ENCODE measurements around the gene HSP90AA1. TPM values are rescaled to one million over a fixed set of nuclear protein-coding genes. Genes with fewer than 3 reads are reported as not detected.

HSP90AA1 gene
- total and polyA plus RNA-seq, 8 donors, result 103 to 279 (median 224) TPM

DNA sequence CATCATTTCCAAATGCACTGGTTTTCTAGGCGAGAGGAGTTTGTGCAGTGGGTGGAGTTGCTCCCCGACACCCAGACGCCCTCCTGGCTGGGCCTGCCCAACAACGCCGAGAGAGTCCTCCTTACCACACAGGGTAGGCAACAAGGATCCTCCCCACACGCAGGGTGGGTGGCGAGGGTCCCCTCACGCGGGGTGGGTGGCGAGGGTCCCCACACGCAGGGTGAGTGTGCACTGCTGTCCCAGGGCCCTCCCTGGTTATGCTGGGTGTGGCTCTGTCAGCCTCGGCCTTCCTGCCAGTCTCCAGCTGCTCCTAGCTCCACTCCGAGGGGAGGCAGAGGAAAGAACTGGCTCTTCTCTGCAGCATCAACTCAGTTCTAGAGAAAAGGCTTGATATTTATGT lies 42.3 kb downstream of the HSP90AA1 start:
- Histone ChIP-seq H3K27me3 (no peaks in the 10 kb centered on the region), H3K4me1 (peaks cover 0 to 15% (median 11%) of the 10 kb centered on the region in 4 donors), H3K4me3 (no peak overlapping the region), H3K9me3 (no peaks in the 10 kb centered on the region), H3K36me3 (peaks cover 72 to 100% (median 94%) of the 10 kb centered on the region in 4 donors), H3K27ac (no peak overlapping the region)
- no peak for DNase-seq
- WGBS, 5 donors, result 78 to 86% (median 85%) methylated on average over 7 to 13 of the region's 13 CpGs
- no peak for TF ChIP-seq POLR2AphosphoS5 (IDR thresholded peaks at IDR 0.05)
- TF ChIP-seq EP300 (IDR thresholded peaks at IDR 0.05), result no peak
- TF ChIP-seq POLR2A (IDR thresholded peaks at IDR 0.05), result no peak
- TF ChIP-seq, protein P1, sequence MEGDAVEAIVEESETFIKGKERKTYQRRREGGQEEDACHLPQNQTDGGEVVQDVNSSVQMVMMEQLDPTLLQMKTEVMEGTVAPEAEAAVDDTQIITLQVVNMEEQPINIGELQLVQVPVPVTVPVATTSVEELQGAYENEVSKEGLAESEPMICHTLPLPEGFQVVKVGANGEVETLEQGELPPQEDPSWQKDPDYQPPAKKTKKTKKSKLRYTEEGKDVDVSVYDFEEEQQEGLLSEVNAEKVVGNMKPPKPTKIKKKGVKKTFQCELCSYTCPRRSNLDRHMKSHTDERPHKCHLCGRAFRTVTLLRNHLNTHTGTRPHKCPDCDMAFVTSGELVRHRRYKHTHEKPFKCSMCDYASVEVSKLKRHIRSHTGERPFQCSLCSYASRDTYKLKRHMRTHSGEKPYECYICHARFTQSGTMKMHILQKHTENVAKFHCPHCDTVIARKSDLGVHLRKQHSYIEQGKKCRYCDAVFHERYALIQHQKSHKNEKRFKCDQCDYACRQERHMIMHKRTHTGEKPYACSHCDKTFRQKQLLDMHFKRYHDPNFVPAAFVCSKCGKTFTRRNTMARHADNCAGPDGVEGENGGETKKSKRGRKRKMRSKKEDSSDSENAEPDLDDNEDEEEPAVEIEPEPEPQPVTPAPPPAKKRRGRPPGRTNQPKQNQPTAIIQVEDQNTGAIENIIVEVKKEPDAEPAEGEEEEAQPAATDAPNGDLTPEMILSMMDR (IDR thresholded peaks at IDR 0.05), result no peak
- intact Hi-C loops (cut with DNase I; ENCODE audit: low total_unique reads), result no loop called here

DNA sequence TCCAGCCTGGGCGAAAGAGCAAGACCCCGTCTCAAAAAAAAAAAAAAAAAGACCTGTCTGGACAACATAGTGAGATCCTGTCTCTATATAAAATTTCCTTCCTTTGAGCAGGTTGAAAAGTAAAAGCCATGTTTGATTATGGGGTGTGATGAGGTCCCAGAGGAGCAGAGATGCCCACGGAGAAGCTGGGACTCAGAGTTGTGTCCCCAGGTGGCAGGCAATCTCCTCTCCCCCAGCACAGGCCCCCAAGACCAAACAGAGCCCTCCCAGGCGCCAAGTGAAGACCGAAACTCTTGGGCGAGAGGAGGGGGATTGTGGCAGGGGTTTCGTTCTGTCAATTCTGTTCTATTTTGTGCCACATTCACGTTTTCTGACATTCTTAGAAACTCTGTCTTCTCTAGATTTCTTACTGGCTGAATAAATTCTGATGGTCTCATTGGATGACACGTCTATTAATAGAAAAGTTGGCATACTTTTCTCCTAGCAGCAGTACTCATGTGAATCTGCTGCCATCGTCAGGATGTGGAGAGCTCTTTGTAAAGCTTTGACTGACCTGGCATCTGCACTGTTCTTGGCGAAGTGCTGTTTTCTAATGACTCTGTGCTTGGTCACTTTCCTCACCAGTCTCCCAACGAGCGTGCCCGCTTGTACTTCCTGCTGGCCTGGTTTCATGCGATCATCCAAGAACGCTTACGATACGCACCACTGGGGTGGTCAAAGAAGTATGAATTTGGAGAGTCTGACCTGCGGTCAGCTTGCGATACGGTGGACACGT lies 43.4 kb downstream of the HSP90AA1 start:
- intact Hi-C loops (cut with DNase I; ENCODE audit: low total_unique reads), result no loop called here
- peaks cover 0 to 15% (median 11%) of the 10 kb centered on the region in 4 donors for H3K4me1 ChIP-seq
- H3K9me3 ChIP-seq, result no peaks in the 10 kb centered on the region
- WGBS, 5 donors, result 86 to 88% (median 88%) methylated on average over 22 of the region's 22 CpGs
- TF ChIP-seq, protein P1 (IDR thresholded peaks at IDR 0.05), result no peak
- TF ChIP-seq POLR2A (IDR thresholded peaks at IDR 0.05), result no peak
- TF ChIP-seq EP300 (IDR thresholded peaks at IDR 0.05), result no peak
- no peak for TF ChIP-seq POLR2AphosphoS5 (IDR thresholded peaks at IDR 0.05)
- no peak overlapping the region for H3K4me3 ChIP-seq
- no peak overlapping the region for H3K27ac ChIP-seq
- peaks cover 72 to 100% (median 94%) of the 10 kb centered on the region in 4 donors for H3K36me3 ChIP-seq
- H3K27me3 ChIP-seq, result no peaks in the 10 kb centered on the region
- no peak for DNase-seq

DNA sequence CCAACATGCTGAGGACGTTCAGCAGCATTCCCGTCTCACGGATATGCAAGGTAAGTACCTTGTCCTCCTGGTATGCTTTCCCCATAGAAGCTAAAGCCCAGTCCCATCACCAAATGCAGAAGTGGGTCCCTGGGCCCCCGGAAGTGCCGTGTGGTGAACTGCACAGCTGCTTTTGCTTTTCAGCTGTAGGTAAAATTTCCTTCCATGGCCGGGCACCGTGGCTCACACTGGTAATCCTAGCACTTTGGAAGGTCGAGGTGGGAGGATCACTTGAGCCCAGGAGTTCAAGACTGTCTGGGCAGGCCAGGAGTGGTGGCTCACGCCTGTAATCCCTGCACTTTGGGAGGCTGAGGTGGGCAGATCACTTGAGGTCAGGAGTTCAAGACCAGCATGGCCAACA lies 44.1 kb downstream of the HSP90AA1 start:
- no peak for DNase-seq
- peaks cover 0 to 15% (median 11%) of the 10 kb centered on the region in 4 donors for H3K4me1 ChIP-seq
- 91 to 94% (median 92%) methylated on average over 4 to 9 of the region's 9 CpGs for WGBS, 5 donors

DNA sequence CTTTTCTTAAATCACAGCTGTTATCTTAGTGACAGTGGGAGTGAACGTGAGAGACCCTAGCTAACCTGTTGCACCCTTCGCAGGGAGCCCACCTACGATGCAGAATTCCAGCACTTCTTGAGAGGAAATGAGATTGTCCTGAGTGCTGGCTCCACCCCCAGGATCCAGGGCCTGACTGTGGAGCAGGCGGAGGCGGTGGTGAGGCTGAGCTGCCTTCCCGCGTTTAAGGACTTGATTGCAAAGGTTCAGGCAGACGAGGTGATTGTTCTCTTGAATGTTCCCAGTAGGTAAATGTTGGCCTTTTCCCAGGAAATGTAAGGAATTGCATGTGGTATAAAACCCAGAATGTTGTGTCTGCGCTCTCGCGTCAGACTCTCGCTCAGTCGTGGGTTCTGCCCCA lies 46.7 kb downstream of the HSP90AA1 start:
- no peak for DNase-seq
- Histone ChIP-seq H3K4me1 (no peaks in the 10 kb centered on the region), H3K27me3 (no peaks in the 10 kb centered on the region), H3K27ac (no peak overlapping the region), H3K9me3 (no peaks in the 10 kb centered on the region), H3K36me3 (peaks cover 96 to 100% (median 100%) of the 10 kb centered on the region in 4 donors), H3K4me3 (no peak overlapping the region)
- 90 to 96% (median 93%) methylated on average over 13 of the region's 13 CpGs for WGBS, 5 donors
- intact Hi-C loops (cut with DNase I; ENCODE audit: low total_unique reads), result no loop called here
- TF ChIP-seq POLR2AphosphoS5 (IDR thresholded peaks at IDR 0.05) (no peak), POLR2A (IDR thresholded peaks at IDR 0.05) (no peak), EP300 (IDR thresholded peaks at IDR 0.05) (no peak)
- TF ChIP-seq, protein P1 (IDR thresholded peaks at IDR 0.05), result no peak

More for the DNA sequence above, 44.1 kb downstream of the HSP90AA1 start:
- TF ChIP-seq EP300 (IDR thresholded peaks at IDR 0.05) (no peak), POLR2A (IDR thresholded peaks at IDR 0.05) (no peak), POLR2AphosphoS5 (IDR thresholded peaks at IDR 0.05) (no peak)
- TF ChIP-seq, protein P1 (IDR thresholded peaks at IDR 0.05), result no peak
- Histone ChIP-seq H3K4me3 (no peak overlapping the region), H3K9me3 (no peaks in the 10 kb centered on the region), H3K36me3 (peaks cover 72 to 100% (median 94%) of the 10 kb centered on the region in 4 donors), H3K27ac (no peak overlapping the region), H3K27me3 (no peaks in the 10 kb centered on the region)
- intact Hi-C loops (cut with DNase I; ENCODE audit: low total_unique reads), result no loop called here
